ENCODE data around the gene SLC17A7. TPM values are rescaled to one million over a fixed set of nuclear protein-coding genes. Genes with fewer than 3 reads are reported as not detected.

SLC17A7 gene
- total and polyA plus RNA-seq, 2 of the 8 experiments (the other 6 are each of a cell fraction or from before 2014, with no cell fraction given), result 2.7 to 3.0 TPM

GRCh38 chr19:49448432-49448786 lies 7.1 kb upstream of the SLC17A7 start:
- no peak overlapping the region for H2BK120ac ChIP-seq (replicated peaks; ENCODE audit: low read depth, low read length)
- H2BK20ac ChIP-seq (ENCODE audit: low read length), result no peak overlapping the region
- no peak overlapping the region for H3K56ac ChIP-seq (replicated peaks; ENCODE audit: insufficient read length, low read depth, low read length)
- H4K91ac ChIP-seq (replicated peaks; ENCODE audit: insufficient read length, low read length), result no peak overlapping the region
- H3K9me3 ChIP-seq (ENCODE audit: insufficient read depth in 2 of 2, low read depth in 1 of 2, low read length in 1 of 2), result no peaks in the 10 kb centered on the region
- H3K9ac ChIP-seq (replicated peaks in 1 of 4; ENCODE audit: extremely low read depth in 1 of 4, low read depth in 3 of 4, low read length in 3 of 4), result peak overlapping the region in 1 of 4 experiments; percentile 4; a peak in 2 of 7 replicates
- 90% methylated on average over 6 of the region's 6 CpGs; no CpG with 5 or more reads in 1 of the 2 experiments for WGBS, 2 experiments (ENCODE audit: extremely low coverage in 1 of 2, insufficient coverage in 1 of 2, insufficient read length in 1 of 2, insufficient replicate concordance in 2 of 2, low coverage in 1 of 2, low lambda C conversion rate in 2 of 2, missing lambda C conversion rate in 1 of 2)
- no peak overlapping the region for H2AK5ac ChIP-seq (ENCODE audit: low read depth, low read length)
- peaks cover 11 to 17% (median 12%) of the 10 kb centered on the region in 4 experiments; a peak in 6 of 8 replicates for H3K36me3 ChIP-seq (ENCODE audit: control insufficient read depth in 2 of 4, insufficient read depth in 4 of 4, low read length in 3 of 4)
- peaks cover 2% of the 10 kb centered on the region for H3K79me1 ChIP-seq (ENCODE audit: low read depth, low read length)
- no peak overlapping the region for H3K4me3 ChIP-seq (ENCODE audit: extremely low read depth in 1 of 4, insufficient read depth in 2 of 4, low read depth in 3 of 4, low read length in 4 of 4)
- peaks cover 0 to 14% (median 10%) of the 10 kb centered on the region in 4 experiments; a peak in 6 of 7 replicates for H3K4me1 ChIP-seq (replicated peaks in 1 of 4; ENCODE audit: control insufficient read depth in 3 of 4, insufficient read depth in 4 of 4, low read length in 3 of 4)
- peaks cover 2% of the 10 kb centered on the region for H3K23me2 ChIP-seq (ENCODE audit: low read depth, low read length)
- H2BK15ac ChIP-seq (ENCODE audit: low read length), result no peak overlapping the region
- FAIRE-seq (no peak), DNase-seq (ENCODE audit: low read depth in 1 of 2, low spot score in 2 of 2) (no peak)
- H3K79me2 ChIP-seq (ENCODE audit: control insufficient read depth in 1 of 2, insufficient read depth in 2 of 2, low read length in 2 of 2), result peaks cover 0 to 14% of the 10 kb centered on the region in 2 experiments; a peak in 2 of 4 replicates
- H2BK12ac ChIP-seq (ENCODE audit: low read depth, low read length), result no peak overlapping the region
- H3K14ac ChIP-seq (ENCODE audit: insufficient read length), result no peak overlapping the region
- peak overlapping the region in 1 of 2 experiments; percentile 24; a peak in 1 of 4 replicates for H3K4me2 ChIP-seq (ENCODE audit: insufficient read depth in 1 of 2, low read depth in 2 of 2, low read length in 2 of 2)
- no peak overlapping the region for H3K27ac ChIP-seq (ENCODE audit: low read depth, low read length)
- POLR2A ChIA-PET (ENCODE audit: partially characterized antibody), result interaction anchor here (1.0 to 2.3 kb wide), 10 partner anchors 10 to 94 kb away, joined by 3 to 11 read pairs (median 4); partner anchors contain the start of gene RPS11
- H3K23ac ChIP-seq (ENCODE audit: insufficient read length), result no peak overlapping the region
- no peak overlapping the region for H4K5ac ChIP-seq (ENCODE audit: insufficient read length, low read depth, low read length)
- H3K4ac ChIP-seq (replicated peaks; ENCODE audit: insufficient read length, low read depth, low read length), result no peak overlapping the region
- H2BK5ac ChIP-seq (ENCODE audit: low read depth, low read length), result no peak overlapping the region
- no peak overlapping the region for H3K18ac ChIP-seq (ENCODE audit: extremely low read depth, low read length)
- CTCF ChIA-PET (ENCODE audit: partially characterized antibody), result interaction anchor here (1.1 to 7.9 kb wide), 9 partner anchors 18 to 122 kb away, joined by 3 to 88 read pairs (median 4); no protein-coding TSS in a partner anchor
- H4K20me1 ChIP-seq (replicated peaks in 1 of 2; ENCODE audit: control insufficient read depth in 1 of 2, insufficient read depth in 2 of 2, low read length in 2 of 2), result peaks cover 9 to 15% of the 10 kb centered on the region in 2 experiments
- no peak overlapping the region for H4K8ac ChIP-seq (ENCODE audit: extremely low read depth, insufficient read depth, low read length)
- no peak overlapping the region for H2AFZ ChIP-seq (ENCODE audit: low read length)
- no peaks in the 10 kb centered on the region for H3K27me3 ChIP-seq (replicated peaks in 1 of 4; ENCODE audit: control insufficient read depth in 3 of 4, extremely low read depth in 1 of 4, insufficient read depth in 3 of 4, low read length in 3 of 4)
- TF ChIP-seq JUN (IDR thresholded peaks at IDR 0.05; ENCODE audit: low read depth, low read length) (no peak), SUZ12 (IDR thresholded peaks at IDR 0.05; ENCODE audit: low read length) (no peak), SP2 (IDR thresholded peaks at IDR 0.05; ENCODE audit: low read length) (no peak), NANOG (IDR thresholded peaks at IDR 0.05; ENCODE audit: insufficient read depth, low read depth, low read length, poor library complexity, severe bottlenecking) (no peak), KDM4A (IDR thresholded peaks at IDR 0.05; ENCODE audit: low read depth, low read length, severe bottlenecking) (no peak), SP1 (IDR thresholded peaks at IDR 0.05; ENCODE audit: low read depth, low read length) (no peak), CEBPB (IDR thresholded peaks at IDR 0.05; ENCODE audit: low read depth, low read length) (no peak), ATF3 (IDR thresholded peaks at IDR 0.05; ENCODE audit: insufficient read depth, low read depth, low read length) (no peak), ASH2L (IDR thresholded peaks at IDR 0.05; ENCODE audit: low read length) (no peak), SAP30 (IDR thresholded peaks at IDR 0.05; ENCODE audit: insufficient read depth, insufficient replicate concordance, low read length) (no peak), HDAC6 (IDR thresholded peaks at IDR 0.05; ENCODE audit: low read depth, low read length) (no peak), POLR2A (IDR thresholded peaks at IDR 0.05; ENCODE audit: control extremely low read depth in 1 of 2, low read depth in 2 of 2, low read length in 2 of 2) (no peak), RFX5 (IDR thresholded peaks at IDR 0.05; ENCODE audit: borderline replicate concordance, low read depth, low read length) (no peak), TBP (IDR thresholded peaks at IDR 0.05; ENCODE audit: low read depth, low read length) (no peak)
